Ascending aorta (tissue), 2 donors: ENCODE measurements around the gene TMEM132E. TPM values are rescaled to one million over a fixed set of nuclear protein-coding genes. Genes with fewer than 3 reads are reported as not detected.

ENCODE experiments used
- DNase-seq, 2 donors: peaks; one replicate each; pipeline ENCODE4 v3.0.0-alpha.2; 2019; ENCODE audit warnings: low spot score in 2 of 2
- H3K27ac ChIP-seq, 2 donors: fragments of 200-600 bp; sonication (generic); one replicate each; pipeline ENCODE4 v1.5.1; 2016 to 2017; ENCODE audit warnings: mild to moderate bottlenecking in 1 of 2
- H3K27me3 ChIP-seq: fragments of 200-600 bp; sonication (generic); one replicate; pipeline ENCODE4 v1.5.1; 2017
- H3K36me3 ChIP-seq, 2 donors: fragments of 200-600 bp; sonication (generic); one replicate each; pipeline ENCODE4 v1.5.1; 2016
- H3K4me1 ChIP-seq, 2 donors: fragments of 200-600 bp; sonication (generic); one replicate each; pipeline ENCODE4 v1.5.1; 2016 to 2017; ENCODE audit warnings: mild to moderate bottlenecking in 1 of 2
- H3K4me3 ChIP-seq, 2 donors: fragments of 200-600 bp; sonication (generic); one replicate each; pipeline ENCODE4 v1.5.1; 2016 to 2017; ENCODE audit warnings: mild to moderate bottlenecking in 1 of 2
- H3K9me3 ChIP-seq, 2 donors: fragments of 200-600 bp; sonication (generic); one replicate each; pipeline ENCODE4 v1.5.1; 2016
- CTCF ChIP-seq, 3 experiments: fragments of 200-600 bp in 2 of 3; fragments of 450-650 bp in 1 of 3; sonication (generic) in 2 of 3; IDR thresholded peaks; one replicate each; pipeline ENCODE4 v1.5.1; 2016 to 2019; ENCODE audit warnings: antibody characterized with exemption in 3 of 3, mild to moderate bottlenecking in 1 of 3, moderate library complexity in 1 of 3
- intact Hi-C: fragments of 100-400 bp; cut with DNase I; formaldehyde crosslinking; loops from one replicate; pipeline ENCODE4 v1.15.1; 2023
- total RNA-seq: library from RNA; depleted of rRNA; stranded (reverse); fragments of >200 nt; gene quantifications from one replicate; pipeline ENCODE4 v1.1.0, GENCODE V29; 2016

TMEM132E gene
- total RNA-seq, 1 donor from 2014 or later, result not detected

- no peaks in the 10 kb centered on the region for H3K36me3 ChIP-seq
- H3K27me3 ChIP-seq, result peaks cover 8% of the 10 kb centered on the region
- H3K4me1 ChIP-seq, result no peaks in the 10 kb centered on the region
- intact Hi-C loops, result no loop called here
- no peak for DNase-seq
- no peak overlapping the region for H3K27ac ChIP-seq
- no peak overlapping the region for H3K4me3 ChIP-seq
- TF ChIP-seq CTCF (IDR thresholded peaks at IDR 0.05), result no peak
- H3K9me3 ChIP-seq, result no peaks in the 10 kb centered on the region
Observed at GRCh38 chr17:34622862-34623623, 43.7 kb downstream of the TMEM132E start.

GRCh38 chr17:34623856-34624766, 44.7 kb downstream of the TMEM132E start:
- no peak for TF ChIP-seq CTCF (IDR thresholded peaks at IDR 0.05)
- no peaks in the 10 kb centered on the region for H3K36me3 ChIP-seq
- no peak overlapping the region for H3K27ac ChIP-seq
- peaks cover 8% of the 10 kb centered on the region for H3K27me3 ChIP-seq
- DNase-seq, result no peak
- no peaks in the 10 kb centered on the region for H3K4me1 ChIP-seq
- intact Hi-C loops, result no loop called here
- H3K4me3 ChIP-seq, result no peak overlapping the region
- H3K9me3 ChIP-seq, result no peaks in the 10 kb centered on the region

- intact Hi-C loops, result no loop called here
Observed at GRCh38 chr17:34624767-34625383, 45.5 kb downstream of the TMEM132E start.

GRCh38 chr17:34626121-34626681, 46.8 kb downstream of the TMEM132E start:
- H3K36me3 ChIP-seq, result no peaks in the 10 kb centered on the region
- intact Hi-C loops, result no loop called here
- H3K4me1 ChIP-seq, result no peaks in the 10 kb centered on the region
- H3K27me3 ChIP-seq, result peaks cover 8% of the 10 kb centered on the region
- no peaks in the 10 kb centered on the region for H3K9me3 ChIP-seq
- no peak overlapping the region for H3K4me3 ChIP-seq
- no peak for TF ChIP-seq CTCF (IDR thresholded peaks at IDR 0.05)
- no peak overlapping the region for H3K27ac ChIP-seq
- DNase-seq, result no peak

More at GRCh38 chr17:34624767-34625383, 45.5 kb downstream of the TMEM132E start:
- Histone ChIP-seq H3K4me1 (no peaks in the 10 kb centered on the region), H3K27me3 (peaks cover 8% of the 10 kb centered on the region), H3K9me3 (no peaks in the 10 kb centered on the region), H3K36me3 (no peaks in the 10 kb centered on the region), H3K27ac (no peak overlapping the region), H3K4me3 (no peak overlapping the region)
- no peak for TF ChIP-seq CTCF (IDR thresholded peaks at IDR 0.05)
- no peak for DNase-seq

GRCh38 chr17:34628879-34629278, 49.5 kb downstream of the TMEM132E start:
- H3K36me3 ChIP-seq, result no peaks in the 10 kb centered on the region
- H3K4me3 ChIP-seq, result no peak overlapping the region
- no peak overlapping the region for H3K27ac ChIP-seq
- peaks cover 8% of the 10 kb centered on the region for H3K27me3 ChIP-seq
- no peaks in the 10 kb centered on the region for H3K9me3 ChIP-seq
- intact Hi-C loops, result no loop called here
- no peak for TF ChIP-seq CTCF (IDR thresholded peaks at IDR 0.05)
- DNase-seq, result no peak
- H3K4me1 ChIP-seq, result no peaks in the 10 kb centered on the region
